Astrocyte of the cerebellum (primary cell): Measurements from ENCODE around the gene HSPB2.

Source experiments
- DNase-seq: peaks from one replicate; pipeline ENCODE4 v3.0.0-alpha.2; 2011; ENCODE audit warnings: low read depth
- H3K4me3 ChIP-seq: 2 replicates; pipeline ENCODE4 v1.5.1; 2011; ENCODE audit warnings: mild to moderate bottlenecking, low read depth, low read length, moderate library complexity
- in situ Hi-C: cut with HindIII; loops from 2 replicates; pipeline ENCODE4 v1.10.0; 2017; ENCODE audit warnings: low sequenced_read_pairs
- TF ChIP-seq, protein P1 (sequence below): IDR thresholded peaks from 2 replicates; pipeline ENCODE4 v1.5.1; 2012; ENCODE audit warnings: low read length, low read depth, moderate library complexity, mild to moderate bottlenecking; ENCODE audit errors: missing control alignments

Gene HSPB2

DNA sequence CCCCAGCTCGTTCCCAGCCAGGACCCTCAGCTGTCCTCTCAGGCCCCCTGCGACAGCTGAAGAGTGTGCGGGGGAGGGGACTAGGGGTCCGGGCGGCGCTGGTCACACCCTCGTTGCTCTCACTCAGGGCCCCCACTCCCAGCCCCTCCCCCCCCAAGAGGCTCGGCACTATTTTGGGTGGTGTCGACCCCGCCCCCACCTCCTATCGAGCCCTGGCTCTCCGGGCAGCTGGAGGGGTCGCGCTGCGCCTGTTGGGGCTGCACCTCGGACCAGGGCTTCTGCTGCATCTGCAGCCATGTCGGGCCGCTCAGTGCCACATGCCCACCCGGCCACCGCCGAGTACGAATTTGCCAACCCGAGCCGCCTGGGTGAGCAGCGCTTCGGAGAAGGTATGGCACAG lies at the start of gene HSPB2:
TSS of gene HSPB2 (plus strand) at position 200 of the 400 bp plus-strand sequence. CDS start at position 296, 96 bp downstream.
- no peak within 1 kb of the TSS for H3K4me3 ChIP-seq
- in situ Hi-C loops, result no loop called here
- no peak for DNase-seq
- TF ChIP-seq, protein P1, sequence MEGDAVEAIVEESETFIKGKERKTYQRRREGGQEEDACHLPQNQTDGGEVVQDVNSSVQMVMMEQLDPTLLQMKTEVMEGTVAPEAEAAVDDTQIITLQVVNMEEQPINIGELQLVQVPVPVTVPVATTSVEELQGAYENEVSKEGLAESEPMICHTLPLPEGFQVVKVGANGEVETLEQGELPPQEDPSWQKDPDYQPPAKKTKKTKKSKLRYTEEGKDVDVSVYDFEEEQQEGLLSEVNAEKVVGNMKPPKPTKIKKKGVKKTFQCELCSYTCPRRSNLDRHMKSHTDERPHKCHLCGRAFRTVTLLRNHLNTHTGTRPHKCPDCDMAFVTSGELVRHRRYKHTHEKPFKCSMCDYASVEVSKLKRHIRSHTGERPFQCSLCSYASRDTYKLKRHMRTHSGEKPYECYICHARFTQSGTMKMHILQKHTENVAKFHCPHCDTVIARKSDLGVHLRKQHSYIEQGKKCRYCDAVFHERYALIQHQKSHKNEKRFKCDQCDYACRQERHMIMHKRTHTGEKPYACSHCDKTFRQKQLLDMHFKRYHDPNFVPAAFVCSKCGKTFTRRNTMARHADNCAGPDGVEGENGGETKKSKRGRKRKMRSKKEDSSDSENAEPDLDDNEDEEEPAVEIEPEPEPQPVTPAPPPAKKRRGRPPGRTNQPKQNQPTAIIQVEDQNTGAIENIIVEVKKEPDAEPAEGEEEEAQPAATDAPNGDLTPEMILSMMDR, result no peak

DNA sequence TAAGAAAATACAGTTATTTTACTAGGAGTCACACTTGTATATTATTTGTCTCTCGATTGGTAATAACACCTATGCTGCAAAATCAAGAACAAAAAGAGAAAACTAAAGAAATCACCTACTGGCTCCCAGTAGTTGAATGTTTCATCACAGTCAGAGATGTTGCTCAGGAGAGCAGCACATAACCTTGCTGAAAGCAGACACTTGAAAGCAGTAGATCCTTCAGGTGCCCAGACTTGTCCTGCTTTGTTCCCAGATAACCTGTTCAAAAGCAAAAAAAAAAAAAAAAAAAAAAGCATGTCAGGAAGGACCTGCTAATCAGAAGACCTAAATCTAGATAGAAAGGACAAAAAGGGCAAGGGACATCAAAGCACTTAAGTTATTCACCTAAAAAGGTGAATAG lies 42.4 kb upstream of the HSPB2 start:
- H3K4me3 ChIP-seq, result no peak overlapping the region
- no peak for DNase-seq
- TF ChIP-seq, protein P1, result no peak
- in situ Hi-C loops, result no loop called here

- TF ChIP-seq, protein P1, result no peak
- peak overlapping the region; percentile 65 for H3K4me3 ChIP-seq
- in situ Hi-C loops, result no loop called here
Measured at GRCh38 chr11:111870522-111870885, 42.0 kb upstream of the HSPB2 start.

GRCh38 chr11:111870886-111871692 lies 41.4 kb upstream of the HSPB2 start, which contains the start of gene ALG9:
Gene ALG9, minus strand, starts transcription at chr11:111871581. Its CDS starts 99 bp downstream, at chr11:111871482.
- TF ChIP-seq, protein P1, result peak; percentile 48
- H3K4me3 ChIP-seq, result peak within 1 kb of the TSS; percentile 65
- in situ Hi-C loops, result no loop called here
- peak; percentile 60 for DNase-seq

More at GRCh38 chr11:111870522-111870885, 42.0 kb upstream of the HSPB2 start:
- DNase-seq, result no peak

GRCh38 chr11:111871693-111872161 lies 40.8 kb upstream of the HSPB2 start:
- in situ Hi-C loops, result no loop called here
- peak overlapping the region; percentile 65 for H3K4me3 ChIP-seq
- DNase-seq, result no peak
- TF ChIP-seq, protein P1, result no peak

- H3K4me3 ChIP-seq, result peak overlapping the region; percentile 70
- DNase-seq, result no peak
- in situ Hi-C loops, result no loop called here
- TF ChIP-seq, protein P1, result no peak
Measured at GRCh38 chr11:111878385-111878848, 34.1 kb upstream of the HSPB2 start.
